ENCODE results near the gene GPRIN1. TPM values are rescaled to one million over a fixed set of nuclear protein-coding genes. Genes with fewer than 3 reads are reported as not detected.

GPRIN1 gene
- total and polyA plus RNA-seq, 2 donors (not counting 1 experiment from before 2014, with no cell fraction given) = 0.72 to 2.1 TPM

DNA sequence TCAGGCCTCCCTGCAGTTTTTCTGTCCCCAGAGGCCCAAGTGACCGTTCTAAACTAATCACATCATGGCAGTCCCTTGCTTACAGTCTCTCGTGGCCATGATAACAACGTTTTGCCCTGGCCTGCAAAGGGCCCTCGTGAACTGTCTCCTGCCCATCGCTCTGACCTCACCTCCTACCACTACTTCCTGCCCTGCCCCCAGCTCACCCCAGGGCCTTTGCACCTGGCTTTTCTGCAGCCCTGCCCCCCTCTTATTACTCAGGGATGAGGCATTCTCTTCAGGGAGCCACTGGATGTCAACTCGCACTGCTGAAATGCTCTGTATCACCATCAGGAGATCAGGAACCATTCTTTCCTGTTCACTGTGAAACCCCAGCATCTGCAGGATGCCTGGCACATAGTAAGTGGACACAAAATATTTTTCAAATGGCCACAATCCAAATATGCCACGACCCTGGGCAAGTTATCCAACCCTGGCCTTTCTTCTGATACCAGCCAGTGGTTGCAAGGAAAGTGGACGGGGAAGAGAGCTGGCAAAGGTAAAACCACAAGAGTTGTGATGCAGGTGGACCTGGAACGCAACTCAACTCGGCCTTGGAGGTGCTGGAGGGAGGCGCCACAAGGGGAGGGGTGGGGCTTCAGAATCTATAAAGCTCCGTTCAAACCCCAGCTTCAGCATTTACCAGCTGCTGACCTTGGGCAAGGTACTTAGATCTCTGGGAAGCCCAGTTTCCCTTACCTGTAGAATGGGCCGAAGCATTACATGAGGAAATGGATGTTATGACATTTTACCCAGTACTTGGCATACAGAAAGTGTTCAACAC, 18.7 kb upstream of the GPRIN1 start:
- ChIA-PET POLR2A (no interaction called here), CTCF (no interaction called here)
- no peak for DNase-seq
- H3K27ac Mint-ChIP-seq = peak overlapping the region; percentile 39
- no peak overlapping the region for H3K4me2 ChIP-seq (replicated peaks; ENCODE audit: low read depth, low read length, poor library complexity, severe bottlenecking)
- H3K4me1 Mint-ChIP-seq = peaks cover 51% of the 10 kb centered on the region
- intact Hi-C loops (cut with micrococcal nuclease) = no loop called here
- no peak overlapping the region for H3K9ac ChIP-seq (ENCODE audit: low read length)
- no peak overlapping the region for H3K27ac ChIP-seq (ENCODE audit: low read length in 2 of 2)
- no peak overlapping the region for H2AFZ ChIP-seq (ENCODE audit: insufficient read depth, low read depth, low read length, poor library complexity, severe bottlenecking)
- 70% methylated on average over 11 of the region's 13 CpGs for whole genome bisulfite sequencing (ENCODE audit: insufficient coverage)
- no peaks in the 10 kb centered on the region for H4K20me1 ChIP-seq (ENCODE audit: control insufficient read depth, insufficient read depth, low read length, poor library complexity, severe bottlenecking)
- no peaks in the 10 kb centered on the region for H3K36me3 ChIP-seq (replicated peaks in 1 of 2; ENCODE audit: control extremely low read depth in 1 of 2, control insufficient read depth in 1 of 2, extremely low read depth in 1 of 2, insufficient read depth in 2 of 2, low read length in 1 of 2)
- peaks cover 0 to 9% (median 0%) of the 10 kb centered on the region in 3 donors for H3K9me3 ChIP-seq (ENCODE audit: control extremely low read depth in 1 of 3, control insufficient read depth in 2 of 3, insufficient read depth in 1 of 3, low read length in 2 of 3)
- peaks cover 42 to 50% of the 10 kb centered on the region in 2 donors for H3K4me1 ChIP-seq (ENCODE audit: control insufficient read depth in 2 of 2, insufficient read depth in 2 of 2, low read length in 2 of 2)
- no peak overlapping the region for H3K4me3 ChIP-seq (ENCODE audit: control extremely low read depth in 1 of 5, extremely low read depth in 1 of 5, insufficient read depth in 1 of 5, low read depth in 2 of 5, low read length in 4 of 5)
- no peaks in the 10 kb centered on the region for H3K79me2 ChIP-seq (ENCODE audit: control insufficient read depth, insufficient read depth, low read length)
- TF ChIP-seq, protein P1, sequence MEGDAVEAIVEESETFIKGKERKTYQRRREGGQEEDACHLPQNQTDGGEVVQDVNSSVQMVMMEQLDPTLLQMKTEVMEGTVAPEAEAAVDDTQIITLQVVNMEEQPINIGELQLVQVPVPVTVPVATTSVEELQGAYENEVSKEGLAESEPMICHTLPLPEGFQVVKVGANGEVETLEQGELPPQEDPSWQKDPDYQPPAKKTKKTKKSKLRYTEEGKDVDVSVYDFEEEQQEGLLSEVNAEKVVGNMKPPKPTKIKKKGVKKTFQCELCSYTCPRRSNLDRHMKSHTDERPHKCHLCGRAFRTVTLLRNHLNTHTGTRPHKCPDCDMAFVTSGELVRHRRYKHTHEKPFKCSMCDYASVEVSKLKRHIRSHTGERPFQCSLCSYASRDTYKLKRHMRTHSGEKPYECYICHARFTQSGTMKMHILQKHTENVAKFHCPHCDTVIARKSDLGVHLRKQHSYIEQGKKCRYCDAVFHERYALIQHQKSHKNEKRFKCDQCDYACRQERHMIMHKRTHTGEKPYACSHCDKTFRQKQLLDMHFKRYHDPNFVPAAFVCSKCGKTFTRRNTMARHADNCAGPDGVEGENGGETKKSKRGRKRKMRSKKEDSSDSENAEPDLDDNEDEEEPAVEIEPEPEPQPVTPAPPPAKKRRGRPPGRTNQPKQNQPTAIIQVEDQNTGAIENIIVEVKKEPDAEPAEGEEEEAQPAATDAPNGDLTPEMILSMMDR (IDR thresholded peaks at IDR 0.05) = no peak
- TF ChIP-seq EZH2 (IDR thresholded peaks at IDR 0.05; ENCODE audit: borderline replicate concordance, insufficient read depth, low read depth, low read length, poor library complexity, severe bottlenecking) = no peak
- peak overlapping the region; percentile 86 for H3K4me3 Mint-ChIP-seq
- no peaks in the 10 kb centered on the region for H3K9me3 Mint-ChIP-seq (ENCODE audit: insufficient read depth)
- H3K27me3 Mint-ChIP-seq = peaks cover 37% of the 10 kb centered on the region
- no peak for ATAC-seq (ENCODE audit: low read depth)
- H3K27me3 ChIP-seq (replicated peaks in 1 of 4; ENCODE audit: control extremely low read depth in 1 of 4, control insufficient read depth in 3 of 4, insufficient read depth in 4 of 4, low read length in 3 of 4) = peaks cover 0 to 42% (median 21%) of the 10 kb centered on the region in 4 experiments

DNA sequence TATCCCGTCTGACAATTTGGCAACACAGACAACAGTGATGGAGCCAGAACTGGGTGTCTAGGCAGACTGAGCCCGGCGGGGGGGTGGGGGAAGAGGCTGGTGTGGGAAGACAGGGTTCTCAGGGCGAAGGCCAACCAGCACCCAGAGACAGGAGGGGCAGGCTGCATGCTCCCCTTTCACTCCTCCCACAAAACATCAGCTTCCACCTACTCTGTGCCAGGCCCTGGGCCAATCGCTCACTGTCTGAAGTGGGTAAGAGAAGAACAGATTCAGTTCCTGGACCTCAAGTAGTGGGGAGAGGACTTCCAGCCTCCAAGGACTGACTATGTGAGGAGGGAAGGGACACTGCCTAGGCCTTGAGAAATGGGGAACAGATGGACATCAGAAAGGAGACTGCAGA, 17.6 kb upstream of the GPRIN1 start:
- Histone ChIP-seq H3K4me3 (ENCODE audit: control extremely low read depth in 1 of 5, extremely low read depth in 1 of 5, insufficient read depth in 1 of 5, low read depth in 2 of 5, low read length in 4 of 5) (no peak overlapping the region), H3K9ac (ENCODE audit: low read length) (no peak overlapping the region), H3K27me3 (replicated peaks in 1 of 4; ENCODE audit: control extremely low read depth in 1 of 4, control insufficient read depth in 3 of 4, insufficient read depth in 4 of 4, low read length in 3 of 4) (peaks cover 0 to 42% (median 21%) of the 10 kb centered on the region in 4 experiments), H3K4me1 (ENCODE audit: control insufficient read depth in 2 of 2, insufficient read depth in 2 of 2, low read length in 2 of 2) (peaks cover 34 to 40% of the 10 kb centered on the region in 2 donors), H4K20me1 (ENCODE audit: control insufficient read depth, insufficient read depth, low read length, poor library complexity, severe bottlenecking) (no peaks in the 10 kb centered on the region), H3K79me2 (ENCODE audit: control insufficient read depth, insufficient read depth, low read length) (no peaks in the 10 kb centered on the region), H3K27ac (ENCODE audit: low read length in 2 of 2) (no peak overlapping the region), H2AFZ (ENCODE audit: insufficient read depth, low read depth, low read length, poor library complexity, severe bottlenecking) (no peak overlapping the region), H3K9me3 (ENCODE audit: control extremely low read depth in 1 of 3, control insufficient read depth in 2 of 3, insufficient read depth in 1 of 3, low read length in 2 of 3) (peaks cover 0 to 9% (median 0%) of the 10 kb centered on the region in 3 donors), H3K36me3 (replicated peaks in 1 of 2; ENCODE audit: control extremely low read depth in 1 of 2, control insufficient read depth in 1 of 2, extremely low read depth in 1 of 2, insufficient read depth in 2 of 2, low read length in 1 of 2) (no peaks in the 10 kb centered on the region), H3K4me2 (replicated peaks; ENCODE audit: low read depth, low read length, poor library complexity, severe bottlenecking) (no peak overlapping the region)
- TF ChIP-seq, protein P1 (IDR thresholded peaks at IDR 0.05) = no peak
- no peak for TF ChIP-seq EZH2 (IDR thresholded peaks at IDR 0.05; ENCODE audit: borderline replicate concordance, insufficient read depth, low read depth, low read length, poor library complexity, severe bottlenecking)
- Mint-ChIP-seq H3K27me3 (peaks cover 38% of the 10 kb centered on the region), H3K27ac (no peak overlapping the region), H3K4me3 (no peak overlapping the region), H3K9me3 (ENCODE audit: insufficient read depth) (no peaks in the 10 kb centered on the region), H3K4me1 (peaks cover 43% of the 10 kb centered on the region)
- CTCF ChIA-PET = no interaction called here
- DNase-seq (no peak), ATAC-seq (ENCODE audit: low read depth) (no peak)
- POLR2A ChIA-PET = no interaction called here
- intact Hi-C loops (cut with micrococcal nuclease) = no loop called here
- WGBS (ENCODE audit: insufficient coverage) = 67% methylated on average over 4 of the region's 5 CpGs

Measured in B cell (primary cell).